GM21515 (cell line): ENCODE data around the gene BRD7.
A peak's percentile ranks its signal among the peaks of the same experiment; 100 is the strongest.

ENCODE experiments used
- ATAC-seq: cut with Tn5 transposase; IDR thresholded peaks from one replicate; pipeline ENCODE4 v1.9.1; 2021; ENCODE audit not compliant: unreplicated experiment

BRD7 gene

DNA sequence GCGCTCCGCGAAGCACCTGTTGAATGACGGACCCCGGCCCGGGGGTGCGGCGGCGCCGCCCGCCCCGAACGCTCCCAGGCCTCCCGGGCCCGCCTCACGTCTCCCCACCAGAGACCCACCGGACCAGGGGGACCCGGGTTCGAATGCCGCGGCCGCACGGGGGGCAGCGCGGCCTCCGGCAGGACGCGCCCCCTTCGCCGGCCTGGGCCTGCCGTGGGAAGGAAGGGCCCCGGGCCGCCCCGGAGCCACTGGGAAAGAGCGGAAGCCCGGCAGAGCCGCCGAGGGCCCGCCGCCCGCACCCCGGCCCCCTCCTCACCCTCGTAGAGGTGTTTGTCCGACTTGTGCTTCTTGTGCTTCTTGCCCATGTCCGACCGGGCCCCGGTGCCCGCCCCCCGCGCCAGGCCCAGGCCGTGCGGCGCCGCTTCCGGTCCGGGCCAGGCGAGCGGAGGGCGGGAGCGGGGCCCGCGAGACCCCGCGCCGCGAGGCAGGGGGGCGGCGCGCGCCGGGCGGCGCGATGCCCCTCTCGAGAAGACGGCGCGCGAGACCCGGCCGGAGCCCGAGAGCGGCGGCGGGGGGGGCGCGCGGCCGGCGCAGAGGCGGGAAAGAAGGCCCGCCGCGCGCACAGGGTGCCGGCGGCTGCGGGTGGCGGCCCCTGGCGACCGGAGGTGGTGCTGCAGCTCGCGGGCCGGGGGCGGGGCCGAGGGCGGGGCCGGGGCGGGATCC lies at the start of gene BRD7:
Gene BRD7, minus strand, starts transcription at position 579 of the 723 bp plus-strand sequence. Its CDS starts 214 bp downstream, at position 365.
- ATAC-seq, result peak; percentile 66

DNA sequence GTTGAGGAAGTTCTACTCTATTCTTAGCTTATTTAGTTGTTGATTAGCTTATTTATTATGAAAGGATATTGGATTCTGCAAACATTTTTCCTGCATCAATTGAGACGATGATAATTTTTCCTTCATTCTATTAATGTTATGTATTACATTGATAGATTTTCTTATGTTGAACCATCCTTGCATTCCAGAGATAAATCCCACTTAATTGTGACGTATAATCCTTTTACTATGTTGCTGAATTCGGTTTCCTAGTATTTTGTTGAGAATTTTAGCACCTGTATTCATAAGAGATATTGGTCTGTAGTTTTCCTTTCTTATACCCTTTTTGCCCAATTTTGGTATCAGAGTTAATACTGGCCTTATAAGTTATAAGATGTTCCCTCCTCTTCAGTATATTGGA lies 47.6 kb upstream of the BRD7 start:
- no peak for ATAC-seq

DNA sequence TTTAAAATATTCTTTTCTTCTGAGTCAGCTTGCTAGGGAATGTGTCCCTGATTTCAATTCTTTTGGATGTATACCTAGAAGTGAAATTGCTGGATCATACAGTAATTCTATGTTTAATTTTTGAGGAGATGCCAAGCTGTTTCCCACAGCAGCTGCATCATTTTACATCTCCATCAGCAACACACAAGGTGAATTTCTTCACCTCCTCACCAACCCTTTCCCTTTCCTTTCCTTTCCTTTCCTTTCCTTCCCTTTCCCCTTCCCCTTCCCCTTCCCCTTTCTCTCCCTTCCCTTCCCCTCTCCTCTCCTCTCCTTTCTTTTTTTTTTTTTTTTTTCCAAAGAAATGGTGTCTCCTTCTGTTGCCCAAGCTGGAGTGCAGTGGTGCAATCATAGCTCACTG lies 45.4 kb upstream of the BRD7 start:
- no peak for ATAC-seq

DNA sequence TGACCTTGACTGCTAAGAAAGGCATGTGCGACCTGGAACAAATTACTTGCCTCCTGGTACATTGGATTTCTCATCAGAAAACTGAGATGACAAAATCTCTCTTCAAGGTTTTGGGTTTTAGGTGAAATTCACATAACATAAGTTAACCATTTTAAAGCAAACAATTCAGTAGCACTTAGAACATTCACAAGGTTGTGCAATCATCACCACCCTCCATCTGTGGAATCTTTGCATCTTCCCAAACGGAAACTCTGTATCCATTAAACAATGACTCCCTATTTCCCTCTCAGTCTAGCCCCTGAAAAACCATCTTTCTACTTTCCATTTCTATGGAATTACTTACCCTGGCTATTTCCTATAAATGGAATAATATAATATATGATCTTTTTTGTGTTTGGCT lies 42.2 kb upstream of the BRD7 start:
- no peak for ATAC-seq

DNA sequence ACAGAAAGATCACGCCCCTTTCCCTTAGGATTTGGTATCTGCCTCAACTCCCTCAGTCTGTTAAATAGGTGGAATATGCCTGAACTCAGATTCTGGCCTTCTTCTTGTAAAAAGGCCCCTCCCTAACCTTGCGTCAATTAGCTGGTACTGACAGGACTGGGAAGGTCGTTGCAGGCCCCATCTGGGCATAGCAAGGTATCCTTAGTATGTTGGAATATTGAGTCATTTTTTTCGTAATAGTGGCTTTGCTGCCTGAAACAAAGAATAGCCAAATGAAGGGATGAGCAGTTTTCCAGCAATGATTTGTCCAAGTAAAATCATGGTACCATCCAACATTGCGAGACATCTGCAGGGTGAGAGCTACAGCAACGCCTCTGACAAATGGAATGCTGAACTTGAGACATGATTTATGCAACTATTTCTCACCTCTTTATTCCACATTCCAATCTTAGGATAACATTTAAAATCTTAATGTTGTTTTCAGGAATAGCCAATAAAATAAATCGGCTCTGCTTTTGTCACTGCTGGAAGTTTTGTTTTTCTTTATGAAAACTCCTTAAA lies 39.3 kb upstream of the BRD7 start:
- ATAC-seq, result no peak

DNA sequence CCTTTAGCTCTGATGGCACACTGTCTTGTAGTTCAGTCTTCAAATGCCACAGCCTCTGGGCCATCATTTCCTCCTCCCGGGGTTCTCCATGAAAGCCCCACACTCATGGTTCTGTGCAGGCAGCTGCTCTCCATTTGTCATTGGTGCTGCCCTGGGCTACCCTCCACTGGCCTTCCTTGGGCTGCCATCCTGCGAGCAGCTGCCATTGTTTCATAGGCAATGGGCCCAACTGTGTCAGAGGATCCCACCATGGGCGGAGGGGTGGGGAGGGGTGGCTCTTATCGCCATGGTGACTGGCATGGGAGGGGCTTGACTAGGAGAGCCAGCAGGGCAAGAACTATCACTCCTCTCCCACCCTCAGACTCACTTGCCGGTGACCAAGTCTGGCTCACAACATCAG lies 38.6 kb upstream of the BRD7 start:
- ATAC-seq, result no peak

DNA sequence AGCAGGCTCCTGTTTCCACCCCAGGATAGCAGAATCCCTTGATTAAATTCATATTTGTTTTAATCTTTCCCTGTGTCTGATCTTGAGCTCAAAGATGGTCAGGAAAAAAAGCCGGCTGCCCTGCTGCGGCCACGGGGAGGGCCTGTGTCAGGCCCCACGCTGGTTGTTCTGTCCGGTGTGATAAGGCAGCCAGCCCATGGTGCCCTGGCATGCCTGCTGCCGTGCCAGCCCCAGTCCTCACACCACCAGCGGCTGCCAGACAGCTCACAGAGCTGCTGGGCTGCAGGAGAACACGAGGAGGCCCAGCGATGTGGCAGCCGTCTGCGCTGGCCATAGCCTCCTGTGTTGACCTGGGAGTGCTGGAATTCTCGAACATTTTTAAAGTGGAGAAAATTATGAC lies 34.7 kb upstream of the BRD7 start:
- no peak for ATAC-seq

DNA sequence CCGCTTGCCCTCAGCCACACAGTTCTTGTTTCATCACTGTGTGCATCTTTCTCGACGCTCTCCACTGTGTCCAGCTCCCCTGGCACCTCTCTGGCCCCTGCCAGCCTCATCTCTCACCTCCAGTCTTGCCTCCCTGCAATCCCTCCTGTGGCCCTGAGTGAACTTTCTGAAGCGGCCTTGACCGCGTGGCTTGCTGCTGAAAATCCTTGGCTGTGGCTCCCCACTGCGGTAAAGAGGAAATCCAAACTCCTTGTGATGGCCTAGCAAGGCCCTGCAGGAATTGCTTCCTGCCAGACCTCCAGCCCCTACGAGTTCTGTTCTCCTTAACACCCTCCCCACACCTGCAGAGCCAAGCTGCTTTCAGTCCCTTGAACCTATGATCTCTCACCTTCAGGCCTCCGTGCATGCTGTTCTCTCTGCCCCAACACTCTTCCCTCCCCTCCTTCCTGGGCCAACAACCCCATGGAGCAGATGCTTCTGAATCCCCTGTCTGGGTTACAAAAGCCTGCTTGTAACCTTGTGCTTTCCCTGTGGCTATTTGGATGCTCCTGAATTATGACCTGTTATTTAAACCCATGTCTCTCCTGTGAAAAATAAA lies 33.6 kb upstream of the BRD7 start:
- no peak for ATAC-seq

DNA sequence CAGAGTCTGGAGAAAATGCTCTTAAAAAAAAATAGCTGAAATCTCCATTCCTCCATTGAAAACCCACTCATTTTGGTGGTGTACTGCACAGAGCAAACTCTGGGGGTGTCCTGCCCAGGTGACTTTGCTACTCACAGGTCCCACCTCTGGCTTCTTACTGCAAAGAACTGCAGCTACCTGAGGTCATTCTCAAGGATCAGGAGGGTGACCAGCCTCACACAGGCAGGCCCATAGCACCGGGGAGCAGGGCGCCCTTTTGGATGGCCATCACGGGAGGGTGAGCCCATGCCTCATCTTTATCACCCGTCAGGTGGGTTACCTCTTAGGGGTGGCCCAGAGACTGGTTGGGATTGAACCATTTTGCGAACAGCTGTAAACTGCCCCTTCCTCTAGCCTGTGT lies 32.6 kb upstream of the BRD7 start:
- no peak for ATAC-seq

DNA sequence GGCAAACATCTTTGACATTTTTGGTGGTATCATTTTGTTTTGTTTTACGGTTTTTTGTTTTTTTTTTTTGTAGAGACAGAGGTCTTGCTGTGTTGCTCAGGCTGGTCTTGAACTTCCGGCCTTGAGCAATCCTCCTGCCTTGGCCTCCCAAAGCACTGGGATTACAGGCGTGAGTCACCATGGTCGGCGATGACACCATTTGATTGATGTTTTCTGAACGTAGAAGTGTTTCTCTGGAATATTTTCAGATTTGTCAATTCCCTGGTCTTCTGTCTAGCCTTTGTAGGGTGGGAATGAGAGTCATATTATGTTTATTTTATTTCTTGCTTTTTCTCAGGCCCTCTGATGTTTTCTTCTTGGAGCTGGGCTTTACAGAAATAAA lies 32.2 kb upstream of the BRD7 start:
- ATAC-seq, result no peak

DNA sequence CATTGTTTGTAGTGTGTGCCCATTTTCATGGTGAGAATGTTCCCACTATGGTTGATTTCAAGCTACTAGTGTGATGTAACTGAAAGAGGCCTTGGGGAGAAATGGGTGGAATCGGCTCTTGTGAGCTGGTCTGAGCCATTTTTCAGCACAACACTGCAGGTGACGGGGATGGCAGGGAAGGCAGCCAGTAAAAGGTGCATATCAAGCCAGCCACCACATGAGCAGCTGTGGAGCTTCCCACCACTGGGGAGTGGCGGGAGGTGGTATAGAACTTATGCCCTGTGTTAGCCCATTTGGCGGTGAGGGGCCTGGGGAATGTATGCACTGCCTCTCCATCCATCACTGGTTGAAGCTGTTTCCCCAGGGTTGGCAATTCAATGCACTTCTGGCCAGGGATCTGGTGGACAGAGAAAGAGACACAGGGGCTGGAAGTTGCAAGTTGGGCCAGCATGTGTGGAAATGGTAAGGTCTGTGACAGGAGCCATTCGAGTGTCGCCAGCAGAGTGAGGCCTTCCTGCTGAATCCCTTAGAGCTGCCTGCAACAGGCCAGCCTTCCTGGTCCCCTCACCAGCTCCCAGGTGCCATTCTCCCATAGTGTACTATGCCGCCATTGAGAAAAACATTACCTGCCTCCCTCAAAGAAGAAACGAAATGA lies 31.7 kb upstream of the BRD7 start:
- no peak for ATAC-seq

DNA sequence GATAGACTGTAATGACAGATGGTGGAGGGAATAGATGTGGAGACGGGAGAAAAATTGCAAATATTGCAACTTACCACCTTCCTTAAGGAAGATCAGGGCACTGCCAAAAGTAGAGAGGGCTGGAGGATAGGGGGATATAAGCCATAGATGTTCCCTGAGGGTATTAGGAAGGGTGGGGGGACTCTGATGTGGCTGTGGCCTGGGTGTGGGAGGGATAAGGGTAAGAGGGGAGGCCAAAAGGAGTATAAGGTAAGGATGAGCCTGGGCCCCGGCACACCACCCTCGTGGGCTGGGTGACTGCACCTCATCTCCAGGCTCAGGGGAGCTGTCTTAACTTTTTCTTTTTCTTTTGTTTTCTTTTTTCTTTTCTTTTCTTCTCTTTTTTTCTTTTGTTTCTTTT lies 30.6 kb upstream of the BRD7 start:
- no peak for ATAC-seq

DNA sequence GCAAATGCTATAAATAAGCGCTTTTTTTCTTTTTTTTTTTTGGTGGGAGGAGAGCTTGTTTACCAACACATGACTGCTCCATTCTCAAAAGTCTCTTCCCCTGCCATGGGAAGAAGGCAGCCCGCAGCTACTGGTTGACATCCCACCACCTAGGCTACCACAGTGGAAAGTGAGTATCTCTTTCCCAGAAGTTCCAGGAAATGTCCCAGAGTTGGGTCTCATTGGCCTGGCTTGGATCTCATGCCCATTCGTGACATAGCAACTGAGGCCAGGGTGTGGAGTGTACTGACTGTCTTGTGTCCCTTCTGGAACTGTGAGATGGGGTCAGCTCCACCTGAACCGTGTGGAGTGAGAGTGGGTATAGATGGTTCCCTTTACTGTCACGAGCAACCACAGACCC lies 29.5 kb upstream of the BRD7 start:
- no peak for ATAC-seq

DNA sequence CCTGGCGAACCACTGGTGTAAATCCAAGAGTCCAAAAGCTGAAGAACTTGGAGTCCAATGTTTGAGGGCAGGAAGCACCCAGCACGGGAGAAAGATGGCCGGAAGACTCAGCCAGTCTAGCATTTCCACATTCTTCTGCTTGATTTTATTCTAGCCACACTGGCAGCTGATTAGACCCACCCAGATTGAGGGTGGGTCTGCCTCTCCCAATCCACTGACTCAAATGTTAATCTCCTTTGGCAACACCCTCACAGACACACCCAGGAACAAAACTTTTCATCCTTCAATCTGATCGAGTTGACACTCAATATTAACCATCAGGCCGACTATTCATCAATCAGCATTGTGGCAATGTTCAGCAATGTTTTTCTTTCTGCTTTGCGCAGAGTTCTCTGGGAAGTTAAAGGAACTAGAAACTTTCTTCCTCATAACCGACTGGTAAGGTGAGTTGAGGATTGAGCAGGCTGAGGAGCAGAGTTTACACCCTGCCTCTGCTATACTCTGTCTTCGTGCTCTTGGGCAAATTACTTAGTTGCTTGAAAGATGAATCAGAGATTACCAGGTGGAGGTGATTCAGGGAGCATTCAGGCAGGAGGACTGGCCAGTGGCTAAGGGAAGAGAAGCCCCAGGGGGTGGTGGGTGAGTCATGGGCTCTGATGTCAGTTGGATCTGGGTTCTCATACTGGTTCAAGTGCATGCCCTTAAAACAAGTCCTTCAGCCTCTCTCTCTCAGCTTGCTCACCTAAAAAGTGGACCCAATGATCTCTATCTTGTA lies 28.2 kb upstream of the BRD7 start:
- ATAC-seq, result no peak

DNA sequence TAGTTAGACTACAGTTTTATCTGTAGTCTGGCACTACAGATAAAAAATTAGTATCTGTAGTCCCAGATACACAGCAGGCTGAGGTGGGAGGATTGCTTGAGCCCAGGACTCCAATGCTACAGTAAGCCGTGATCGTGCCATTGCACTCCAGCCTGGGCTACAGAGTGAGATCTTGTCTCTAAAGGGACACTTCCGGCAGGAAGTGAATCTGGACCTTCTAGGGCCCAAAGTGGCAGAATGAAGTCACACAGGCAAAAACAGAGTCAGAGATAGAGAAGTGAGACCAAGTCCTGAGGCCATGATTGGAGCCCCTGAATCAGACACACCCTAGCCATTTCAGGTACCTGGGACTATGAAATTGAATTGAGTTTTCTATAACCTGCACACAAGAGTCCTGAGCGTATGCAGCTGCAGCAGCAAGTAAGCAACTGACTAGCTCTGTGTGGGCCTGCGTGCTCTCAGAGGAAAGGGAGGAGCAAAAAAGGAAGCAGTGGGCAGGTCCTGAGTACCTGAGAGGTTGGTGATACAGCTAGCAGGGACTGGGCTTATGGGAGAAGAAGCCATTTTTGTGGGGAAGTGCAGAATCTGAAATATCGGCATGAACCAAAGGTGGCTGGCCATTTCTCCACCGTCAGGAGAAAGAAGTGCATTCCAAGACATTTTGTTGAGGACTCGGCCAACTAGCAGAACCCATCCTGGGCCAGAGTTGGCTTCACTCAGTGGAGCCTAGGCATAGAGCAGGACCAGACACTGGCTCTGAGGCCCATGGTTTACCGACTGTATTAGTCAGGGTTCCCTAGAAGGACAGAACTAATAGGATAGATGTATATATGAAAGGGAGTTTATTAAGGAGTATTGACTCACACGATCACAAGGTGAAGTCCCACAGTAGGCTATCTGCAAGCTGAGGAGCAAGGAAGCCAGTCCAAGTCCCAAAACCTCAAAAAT lies 27.2 kb upstream of the BRD7 start:
- no peak for ATAC-seq

DNA sequence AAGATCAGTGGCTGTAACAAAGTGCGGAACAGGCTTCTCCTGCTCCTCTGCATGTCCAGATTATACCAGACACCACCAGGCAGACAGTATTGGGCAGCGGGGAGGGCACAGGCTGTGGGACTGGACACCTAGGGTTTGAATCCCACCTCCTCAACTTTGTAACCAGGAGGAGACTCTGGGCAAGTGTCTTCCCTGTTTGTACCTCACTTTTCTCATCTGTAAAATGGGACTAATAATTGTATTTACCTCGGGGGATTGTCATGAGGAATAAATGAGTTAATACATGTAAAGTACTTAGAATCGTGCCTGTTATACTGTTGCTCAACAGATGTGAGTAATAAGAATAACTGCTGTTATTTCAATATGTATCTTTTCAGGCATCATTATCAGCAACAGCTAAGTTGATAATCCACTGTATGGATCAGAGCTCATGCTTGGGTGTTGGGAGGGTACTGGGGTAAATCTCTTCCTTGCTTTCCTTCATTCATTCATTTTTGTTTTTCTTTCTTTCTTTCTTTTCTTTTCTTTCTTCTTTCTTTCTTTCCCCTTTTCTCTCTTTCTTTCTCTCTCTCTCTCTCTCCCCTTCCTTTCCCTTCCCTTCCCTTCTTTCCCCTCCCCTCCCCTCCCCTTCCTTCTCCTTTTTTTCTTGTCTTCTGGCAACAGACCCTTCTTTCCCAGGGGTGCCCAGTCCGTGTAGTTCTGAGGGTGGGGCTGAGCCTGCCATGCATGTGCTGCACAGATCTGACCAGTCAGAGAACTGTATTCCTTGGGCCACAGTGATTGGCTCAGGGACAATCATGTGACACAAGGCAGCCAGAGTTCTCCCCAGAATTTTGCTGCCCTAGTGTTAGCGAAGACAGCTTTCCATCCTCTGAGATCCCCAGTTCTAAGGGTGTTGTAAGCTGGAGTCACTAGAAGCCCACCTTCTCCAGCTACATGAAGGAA lies 25.3 kb upstream of the BRD7 start:
- ATAC-seq, result no peak

DNA sequence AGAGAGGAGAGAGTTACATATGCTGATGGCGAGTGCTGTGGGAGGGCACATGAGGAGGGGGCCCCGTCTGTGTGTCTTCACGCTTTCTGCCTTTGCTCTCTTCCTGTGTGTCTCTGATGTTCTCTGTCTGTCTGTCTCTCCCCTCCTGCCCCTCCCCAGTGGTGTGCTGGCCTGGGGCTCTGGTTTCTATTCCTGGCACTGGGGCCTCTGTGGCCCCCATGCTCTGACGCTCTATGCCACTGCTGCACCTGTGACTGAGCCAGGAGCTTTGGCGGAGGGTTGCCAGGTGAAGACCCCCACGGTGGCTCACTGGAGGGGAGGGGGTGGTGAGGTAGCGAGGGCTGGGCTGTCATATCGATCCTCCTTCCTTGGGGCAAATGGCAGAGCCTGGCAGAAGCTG lies 24.6 kb upstream of the BRD7 start:
- no peak for ATAC-seq

DNA sequence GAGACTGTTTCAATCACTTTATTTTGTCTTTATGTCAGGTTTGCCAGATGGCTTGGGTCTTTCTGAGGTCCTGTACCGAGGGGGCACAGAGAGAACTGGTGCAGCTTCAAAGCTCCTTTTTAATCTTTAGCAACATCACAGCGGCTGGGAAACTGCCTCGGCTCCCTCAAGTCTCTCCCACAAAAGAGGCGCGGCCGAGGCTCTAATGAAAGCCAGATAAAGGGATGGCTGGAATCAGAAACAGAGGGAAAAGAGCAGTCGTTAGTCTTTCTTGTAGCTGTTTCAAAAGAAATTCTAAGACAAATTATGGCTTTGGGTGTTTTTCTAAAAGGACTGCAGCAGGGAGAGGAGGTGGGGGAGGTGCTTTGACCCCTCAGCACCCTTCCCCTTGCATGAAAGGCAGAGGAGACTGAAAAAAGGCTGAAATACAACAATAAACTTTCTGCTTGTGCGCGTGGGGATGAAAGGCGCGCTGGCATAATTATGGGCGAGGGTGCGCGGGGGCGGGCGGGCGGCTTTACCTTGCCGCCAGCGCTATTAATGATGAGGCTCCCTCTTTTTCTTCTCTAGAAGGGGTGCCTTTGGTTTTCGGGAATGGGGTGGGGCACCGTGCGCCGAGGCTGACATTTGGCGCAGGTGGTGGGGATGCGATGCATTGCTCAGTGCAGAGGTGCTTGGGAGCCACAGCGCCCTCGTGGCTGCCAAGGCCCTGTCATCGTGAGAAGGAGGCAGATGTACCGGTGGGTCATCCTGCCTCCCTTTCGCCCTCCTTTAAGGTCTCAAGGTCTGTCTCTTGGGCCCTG lies 22.3 kb upstream of the BRD7 start:
- ATAC-seq, result no peak
